GM12873 (cell line): ENCODE measurements around the gene CIDEB.

Source experiments
- TF ChIP-seq, protein P1 (sequence below): IDR thresholded peaks from 2 replicates; pipeline ENCODE4 v1.5.1; 2012; ENCODE audit warnings: low read depth, mild to moderate bottlenecking, moderate library complexity, low read length, control low read depth; ENCODE audit not compliant: insufficient read depth; ENCODE audit errors: missing control alignments

CIDEB gene

GRCh38 chr14:24258119-24258518 is 49.7 kb downstream of the CIDEB start:
- TF ChIP-seq, protein P1, sequence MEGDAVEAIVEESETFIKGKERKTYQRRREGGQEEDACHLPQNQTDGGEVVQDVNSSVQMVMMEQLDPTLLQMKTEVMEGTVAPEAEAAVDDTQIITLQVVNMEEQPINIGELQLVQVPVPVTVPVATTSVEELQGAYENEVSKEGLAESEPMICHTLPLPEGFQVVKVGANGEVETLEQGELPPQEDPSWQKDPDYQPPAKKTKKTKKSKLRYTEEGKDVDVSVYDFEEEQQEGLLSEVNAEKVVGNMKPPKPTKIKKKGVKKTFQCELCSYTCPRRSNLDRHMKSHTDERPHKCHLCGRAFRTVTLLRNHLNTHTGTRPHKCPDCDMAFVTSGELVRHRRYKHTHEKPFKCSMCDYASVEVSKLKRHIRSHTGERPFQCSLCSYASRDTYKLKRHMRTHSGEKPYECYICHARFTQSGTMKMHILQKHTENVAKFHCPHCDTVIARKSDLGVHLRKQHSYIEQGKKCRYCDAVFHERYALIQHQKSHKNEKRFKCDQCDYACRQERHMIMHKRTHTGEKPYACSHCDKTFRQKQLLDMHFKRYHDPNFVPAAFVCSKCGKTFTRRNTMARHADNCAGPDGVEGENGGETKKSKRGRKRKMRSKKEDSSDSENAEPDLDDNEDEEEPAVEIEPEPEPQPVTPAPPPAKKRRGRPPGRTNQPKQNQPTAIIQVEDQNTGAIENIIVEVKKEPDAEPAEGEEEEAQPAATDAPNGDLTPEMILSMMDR: no peak

DNA sequence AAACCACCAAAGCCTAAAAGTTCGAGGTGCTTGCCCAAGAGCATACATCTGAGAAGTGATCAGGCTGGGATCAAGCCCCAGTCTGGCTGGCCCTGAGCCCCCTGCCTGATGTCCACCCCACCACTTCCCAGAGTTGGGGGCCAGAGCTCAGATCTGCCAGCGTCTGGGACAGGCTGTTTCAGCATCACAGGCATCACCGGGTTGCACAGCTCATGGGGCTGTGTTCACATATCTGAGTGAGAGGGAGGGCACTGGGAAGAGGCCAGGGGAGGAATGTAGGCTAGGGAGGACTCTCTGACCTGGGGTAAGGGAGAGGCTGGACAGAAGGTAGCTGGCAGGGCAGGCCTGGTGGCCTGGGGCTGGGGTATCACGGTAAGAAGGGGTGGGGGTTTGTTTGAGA is 50.8 kb downstream of the CIDEB start:
- TF ChIP-seq, protein P1: no peak

DNA sequence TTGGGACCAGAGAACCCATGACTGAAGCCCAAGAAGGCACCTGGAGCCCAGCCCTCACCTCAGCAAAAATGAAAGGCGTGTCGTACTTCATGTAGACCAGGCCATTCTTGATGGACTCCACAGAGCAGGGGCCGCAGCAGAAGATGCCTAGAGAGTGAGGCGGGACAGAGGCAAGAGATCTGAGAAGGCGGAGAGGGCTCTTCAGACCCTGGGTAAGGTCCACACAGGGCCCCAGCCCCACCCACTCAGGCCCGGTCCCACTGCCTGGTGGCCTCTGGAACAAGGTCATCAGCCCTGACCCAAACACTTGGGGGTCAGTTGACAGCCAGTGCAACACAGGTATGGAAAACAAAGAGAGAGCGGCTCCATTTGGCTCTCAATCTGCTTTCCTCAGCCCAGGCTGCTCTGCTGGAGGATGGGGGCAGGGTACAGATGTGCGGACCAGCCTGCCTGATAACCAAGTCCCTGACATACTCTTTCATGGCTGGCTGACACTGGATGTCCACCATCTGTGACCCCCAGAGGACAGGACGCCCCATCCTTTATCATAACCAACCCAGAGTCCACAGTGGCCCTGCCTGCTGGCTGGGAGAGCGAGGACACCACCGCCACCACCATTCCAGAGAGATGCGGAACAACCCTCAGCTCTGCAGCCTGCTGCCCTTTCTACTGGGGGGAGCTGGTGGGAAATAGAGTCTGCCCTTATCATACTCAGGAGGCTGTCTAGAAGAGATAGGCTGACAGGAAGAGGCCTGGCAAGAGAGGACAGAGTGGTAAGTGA is 51.7 kb downstream of the CIDEB start:
- TF ChIP-seq, protein P1: no peak

DNA sequence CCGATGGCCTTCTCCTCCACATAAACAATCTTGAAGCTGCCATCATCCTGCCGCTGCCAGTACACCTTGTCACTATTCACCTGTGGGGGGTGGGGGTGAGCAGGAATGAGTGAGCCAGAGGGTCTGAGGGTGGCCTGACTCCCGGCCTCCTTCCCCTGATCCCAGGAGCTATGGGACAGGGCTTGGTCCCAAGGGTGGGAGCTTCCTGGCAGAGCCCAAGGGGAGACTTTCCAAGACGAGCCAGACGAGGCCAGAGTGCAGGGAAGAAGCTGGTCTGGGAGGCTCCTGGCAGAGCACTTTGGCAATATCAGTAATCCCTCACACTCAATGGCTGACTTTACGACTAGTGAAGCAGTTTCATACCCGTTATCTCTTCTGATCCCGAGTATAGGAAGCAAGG is 52.3 kb downstream of the CIDEB start:
- TF ChIP-seq, protein P1: no peak
